ENCODE results near the gene CNTNAP2. TPM values are rescaled to one million over a fixed set of nuclear protein-coding genes. Genes with fewer than 3 reads are reported as not detected.

Gene CNTNAP2
- total and polyA plus RNA-seq, 2 of the 4 experiments (the other 2 are of a cell fraction) = not detected

- H3K4me1 ChIP-seq (ENCODE audit: control insufficient read depth, insufficient read depth, low read length) = no peaks in the 10 kb centered on the region
- DNase-seq (no peak), ATAC-seq (ENCODE audit: low read depth) (no peak)
- H3K14ac ChIP-seq (replicated peaks; ENCODE audit: low read depth, low read length) = no peak overlapping the region
- in situ Hi-C loops (cut with MboI; ENCODE audit: low sequenced_read_pairs) (no loop called here), intact Hi-C loops (cut with micrococcal nuclease) (loop anchor here (10.0 kb wide), 1 partner anchor 903 kb away; no protein-coding TSS in a partner anchor), dilution Hi-C loops (cut with HindIII; ENCODE audit: low sequenced_read_pairs, unreplicated experiment) (no loop called here)
- no peak overlapping the region for H2BK15ac ChIP-seq (ENCODE audit: low read depth, low read length)
- no peak overlapping the region for H2AK5ac ChIP-seq (ENCODE audit: low read depth, low read length)
- no CpG with 5 or more reads among the region's 6 CpGs for WGBS, 2 experiments (ENCODE audit: extremely low coverage in 2 of 2, insufficient read length in 1 of 2)
- no peaks in the 10 kb centered on the region for H3K36me3 ChIP-seq (ENCODE audit: control insufficient read depth, insufficient read depth, low read length)
- H4K5ac ChIP-seq (ENCODE audit: low read depth, low read length) = no peak overlapping the region
- no peak overlapping the region for H3K18ac ChIP-seq (ENCODE audit: low read depth, low read length)
- no peaks in the 10 kb centered on the region for H4K20me1 ChIP-seq (ENCODE audit: insufficient read depth, low read length)
- no TSS peak for BruUV-seq (replicated peaks)
- H3K23ac ChIP-seq (ENCODE audit: low read depth, low read length) = no peak overlapping the region
- no peak overlapping the region for H3K4me3 ChIP-seq (ENCODE audit: insufficient read depth, low read depth, low read length)
- no peak overlapping the region for H2BK5ac ChIP-seq (ENCODE audit: low read depth, low read length, poor library complexity, severe bottlenecking)
- H3K79me1 ChIP-seq (ENCODE audit: low read depth in 1 of 2, low read length in 2 of 2) = no peaks in the 10 kb centered on the region
- H3K9me3 ChIP-seq (ENCODE audit: control insufficient read depth, insufficient read depth, low read length) = peaks cover 14% of the 10 kb centered on the region
- H3K9me1 ChIP-seq (ENCODE audit: insufficient read depth, low read length) = no peaks in the 10 kb centered on the region
- no peak overlapping the region for H4K91ac ChIP-seq (ENCODE audit: insufficient read depth, low read depth, low read length)
- H3K27ac ChIP-seq (ENCODE audit: insufficient read depth, low read length) = no peak overlapping the region
- H3K9ac ChIP-seq (ENCODE audit: low read depth, low read length) = no peak overlapping the region
- H2AFZ ChIP-seq (replicated peaks; ENCODE audit: low read length, poor library complexity) = no peak overlapping the region
- H4K8ac ChIP-seq (ENCODE audit: low read depth in 2 of 2, low read length in 2 of 2) = no peak overlapping the region
- CTCF ChIA-PET = no interaction called here
- no peak overlapping the region for H2BK20ac ChIP-seq (ENCODE audit: low read depth, low read length)
- no peak overlapping the region for H3K56ac ChIP-seq (ENCODE audit: extremely low read depth, insufficient read depth, low read length)
- H2BK120ac ChIP-seq (ENCODE audit: low read depth, low read length) = no peak overlapping the region
- H3K27me3 ChIP-seq (ENCODE audit: control insufficient read depth, insufficient read depth, low read length) = no peaks in the 10 kb centered on the region
- no peak overlapping the region for H2AK9ac ChIP-seq (replicated peaks; ENCODE audit: low read depth, low read length, poor library complexity)
- POLR2A ChIA-PET (ENCODE audit: unreplicated experiment) = no interaction called here
- H3K4me2 ChIP-seq (ENCODE audit: low read depth, low read length) = no peak overlapping the region
- no peak overlapping the region for H3K4ac ChIP-seq (ENCODE audit: low read depth, low read length)
- TF ChIP-seq BHLHE40 (IDR thresholded peaks at IDR 0.05; ENCODE audit: low read depth, low read length) = no peak
- TF ChIP-seq CHD1 (IDR thresholded peaks at IDR 0.05; ENCODE audit: low read depth, low read length) = no peak
- no peak for TF ChIP-seq CEBPB (IDR thresholded peaks at IDR 0.05; ENCODE audit: low read depth, low read length)
Observed at GRCh38 chr7:148147438-148147837, 2030.8 kb downstream of the CNTNAP2 start.
